CD4-positive, alpha-beta T cell treated with Interleukin-15 for 1 hour (primary cell): ENCODE measurements around the gene CHID1.

ENCODE experiments used
- DNase-seq: peaks from one replicate; pipeline ENCODE4 v3.0.0-alpha.2; 2020

Gene CHID1

GRCh38 chr11:907668-908067, 2.9 kb downstream of the CHID1 start:
- DNase-seq: no peak

DNA sequence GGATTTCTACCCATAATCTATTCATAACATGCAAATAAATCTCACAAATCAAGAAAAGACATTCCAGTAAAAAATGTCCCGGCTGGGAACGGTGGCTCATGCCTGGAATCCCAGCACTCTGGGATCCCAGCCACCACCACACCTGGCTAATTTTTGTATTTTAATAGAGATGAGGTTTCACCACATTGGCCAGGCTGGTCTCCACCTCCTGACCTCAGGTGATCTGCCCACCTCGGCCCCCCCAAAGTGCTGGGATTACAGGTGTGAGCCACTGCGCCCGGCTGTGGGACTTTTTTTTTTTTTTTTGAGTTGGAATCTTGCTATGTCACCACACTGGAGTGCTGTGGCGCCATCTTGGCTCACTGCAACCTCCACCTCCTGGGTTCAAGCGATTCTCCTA, 4.7 kb downstream of the CHID1 start:
- no peak for DNase-seq

GRCh38 chr11:904380-904779, 6.2 kb downstream of the CHID1 start:
- no peak for DNase-seq

- no peak for DNase-seq
Observed at GRCh38 chr11:901452-902061, 9.1 kb downstream of the CHID1 start.

DNA sequence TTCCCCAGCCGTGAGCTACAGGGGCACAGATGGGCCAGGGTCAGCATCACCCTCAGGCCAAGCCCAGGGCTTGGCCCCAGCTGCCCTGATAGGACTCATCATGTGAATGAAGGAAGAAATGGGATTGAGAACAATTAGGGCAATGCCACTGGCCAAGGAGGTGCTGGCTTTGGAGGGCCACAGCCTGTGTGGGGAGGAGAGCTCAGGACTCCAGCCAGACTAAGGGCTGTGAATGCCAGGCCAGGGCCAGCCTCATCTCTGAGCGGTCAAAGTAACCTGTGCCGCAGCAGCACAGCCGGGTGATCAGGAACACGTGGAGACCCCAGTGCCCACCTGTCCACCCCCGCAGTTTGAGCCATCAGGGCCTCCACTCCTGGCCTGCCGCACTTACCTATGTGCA, 10.1 kb downstream of the CHID1 start:
- no peak for DNase-seq

- DNase-seq: no peak
Observed at GRCh38 chr11:899724-900123, 10.9 kb downstream of the CHID1 start.

DNA sequence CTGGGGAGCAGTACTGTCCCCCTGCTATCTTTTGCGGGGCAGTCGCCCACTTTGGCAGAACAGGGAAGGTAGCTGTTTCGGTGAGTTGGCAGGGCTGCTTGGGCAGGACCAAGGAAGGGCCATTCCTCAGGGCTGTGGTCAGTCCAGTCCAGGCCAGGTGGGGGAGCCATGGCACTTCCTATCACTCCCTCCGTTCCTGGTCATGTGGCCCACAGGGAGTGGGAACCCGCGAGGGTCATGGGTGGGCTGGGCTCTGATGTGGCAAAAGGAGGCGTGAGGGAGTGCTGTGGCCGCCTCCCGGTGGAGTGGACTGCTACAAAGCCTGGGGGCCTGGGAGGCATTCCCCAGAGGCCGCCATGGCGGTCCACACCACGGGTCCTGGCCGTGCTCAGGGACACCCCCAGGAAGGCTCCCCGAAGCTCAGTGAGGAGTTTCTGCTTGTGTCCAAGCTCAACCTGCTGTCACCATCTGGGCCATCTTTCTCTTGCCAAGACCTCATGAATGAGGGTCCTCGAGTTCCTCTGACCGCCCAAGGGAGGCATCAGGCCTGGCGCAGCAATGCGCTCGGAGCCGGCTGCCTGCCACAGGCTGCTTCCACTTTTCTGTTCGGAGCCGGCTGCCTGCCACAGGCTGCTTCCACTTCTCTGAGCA, 11.9 kb downstream of the CHID1 start:
- no peak for DNase-seq

GRCh38 chr11:898143-898511, 12.5 kb downstream of the CHID1 start:
- DNase-seq: no peak

DNA sequence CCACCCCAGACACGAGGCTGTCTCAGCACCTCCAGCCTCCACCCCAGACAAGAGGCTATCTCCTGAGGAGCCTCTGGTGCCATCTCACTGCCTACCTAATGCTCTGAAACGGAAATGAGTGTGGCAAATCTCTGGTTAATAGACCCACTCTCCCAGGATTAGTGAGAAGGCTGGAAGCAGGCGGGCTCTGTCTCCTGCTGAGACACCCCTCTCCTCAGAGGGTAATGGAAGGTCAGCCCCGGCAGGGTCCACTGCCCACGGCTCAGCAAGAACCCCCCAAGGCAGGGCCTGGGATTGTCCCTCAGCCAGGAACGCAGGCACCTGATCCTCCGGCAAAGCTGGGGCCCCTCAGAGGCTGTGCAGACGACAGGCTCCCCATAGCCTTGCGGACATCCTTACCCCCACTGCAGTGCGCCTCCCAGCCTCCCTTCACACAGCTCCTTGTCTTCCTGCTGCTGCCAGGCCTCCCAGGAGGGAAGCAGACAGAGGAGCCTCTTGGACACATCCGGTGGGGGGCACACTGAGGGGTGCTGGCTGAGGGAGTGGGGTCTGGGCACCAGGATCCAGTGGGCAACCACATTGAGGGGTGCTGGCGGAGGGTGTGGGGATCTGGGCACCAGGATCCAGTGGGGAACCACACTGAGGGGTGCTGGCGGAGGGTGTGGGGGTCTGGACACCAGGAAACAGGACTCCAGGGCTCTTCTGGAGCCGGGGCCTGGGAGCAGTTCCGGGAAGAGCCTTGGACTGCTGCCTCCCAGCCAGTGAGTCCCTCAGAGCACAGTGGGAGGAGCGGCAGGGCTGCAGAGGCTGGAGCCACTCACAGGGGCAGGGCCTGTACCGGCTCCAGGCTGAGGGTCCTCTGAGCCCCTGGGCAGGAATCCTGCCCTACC, 13.1 kb downstream of the CHID1 start:
- DNase-seq: no peak

DNA sequence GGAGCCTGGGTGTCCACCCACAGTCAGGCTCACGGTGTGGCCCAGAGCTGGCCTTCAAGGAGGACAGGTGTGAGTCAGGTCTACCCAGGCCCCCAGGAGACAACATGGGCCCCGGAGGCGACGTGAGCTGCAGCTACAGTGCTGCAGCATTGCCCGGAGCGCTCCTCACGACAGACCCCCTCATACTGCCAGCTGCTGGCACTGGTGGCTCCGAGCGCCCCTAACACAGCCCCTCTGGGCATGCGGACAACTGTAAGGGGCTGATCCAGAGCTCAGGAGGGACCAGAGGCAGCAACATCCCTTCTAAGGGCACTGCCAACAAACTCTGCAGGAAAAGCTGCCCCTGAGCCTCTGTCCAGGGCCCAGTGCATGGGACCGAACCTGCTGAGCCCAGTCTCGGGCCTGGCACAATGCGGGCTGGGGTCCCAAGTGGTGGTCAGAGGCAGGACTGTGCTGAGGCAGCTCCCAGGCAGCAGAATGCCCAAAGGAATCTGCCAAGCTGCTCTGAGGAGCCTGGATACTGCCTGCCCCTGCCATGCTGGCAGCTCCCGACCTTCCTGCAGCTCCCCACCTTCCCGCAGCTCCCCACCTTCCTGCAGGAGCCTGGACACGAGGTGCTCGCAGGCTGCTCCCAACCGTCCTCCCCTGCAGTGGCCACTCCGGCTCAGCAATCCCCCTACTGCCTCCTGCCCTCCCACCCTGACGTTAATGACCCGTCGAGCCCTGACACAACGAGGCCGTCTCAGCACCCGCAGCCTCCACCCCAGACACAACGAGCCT, 15.1 kb downstream of the CHID1 start:
- DNase-seq: no peak

DNA sequence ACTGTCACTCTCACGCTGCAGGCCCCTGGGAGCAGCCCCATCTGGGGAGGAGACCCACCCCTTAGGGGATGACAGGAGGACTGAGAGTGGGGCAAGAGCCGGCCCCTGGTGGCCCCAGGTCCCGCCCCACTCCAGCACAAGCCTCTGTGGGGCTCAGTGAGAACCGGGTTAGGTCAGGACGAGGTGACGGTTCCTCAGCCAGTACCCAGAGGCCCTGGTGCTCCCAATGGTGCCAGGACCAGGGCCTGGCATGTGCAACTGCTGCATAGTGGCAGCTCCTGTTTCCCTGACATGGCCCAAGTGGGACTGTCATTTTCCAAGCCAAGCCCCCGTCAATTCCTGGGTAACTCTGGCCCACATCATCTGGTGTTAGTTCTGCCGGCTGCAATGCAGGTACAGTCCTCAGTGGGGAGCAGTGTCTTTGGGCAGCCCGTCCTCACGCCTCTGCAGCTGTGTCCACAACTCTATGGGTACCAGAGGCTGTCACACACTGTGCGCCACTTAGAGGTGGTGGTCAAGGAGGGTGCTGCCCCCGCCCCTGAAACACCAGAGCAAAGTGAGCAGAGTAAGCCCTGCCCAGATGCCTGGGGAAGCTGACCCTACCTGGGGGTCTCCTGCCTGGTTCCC, 15.9 kb downstream of the CHID1 start:
- DNase-seq: no peak

- no peak for DNase-seq
Observed at GRCh38 chr11:893008-893654, 17.5 kb downstream of the CHID1 start.

GRCh38 chr11:890794-891540, 19.6 kb downstream of the CHID1 start:
- DNase-seq: no peak

GRCh38 chr11:889687-890475, 20.7 kb downstream of the CHID1 start:
- no peak for DNase-seq

- DNase-seq: no peak
Observed at GRCh38 chr11:889257-889656, 21.4 kb downstream of the CHID1 start.

GRCh38 chr11:888310-889212, 22.0 kb downstream of the CHID1 start:
- no peak for DNase-seq

DNA sequence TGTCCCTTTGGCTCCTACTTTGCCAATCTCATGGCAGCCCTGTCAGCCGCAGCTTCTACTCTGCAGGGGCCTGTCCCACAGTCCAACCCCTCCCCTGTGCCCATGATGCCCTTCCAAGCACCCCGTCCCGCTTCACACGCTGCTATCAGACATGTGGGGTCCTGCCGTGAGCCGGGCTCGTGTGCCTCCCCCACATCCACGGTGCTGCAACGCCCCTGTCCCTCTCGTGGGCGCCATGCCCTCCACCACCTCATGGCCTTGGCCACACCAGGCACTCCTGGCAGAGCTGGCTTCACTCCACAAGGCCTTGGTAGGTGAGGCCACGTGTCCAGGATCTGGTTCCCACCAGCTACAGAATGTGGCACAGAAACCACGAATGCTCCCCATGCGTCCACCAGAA, 23.0 kb downstream of the CHID1 start:
- no peak for DNase-seq

DNA sequence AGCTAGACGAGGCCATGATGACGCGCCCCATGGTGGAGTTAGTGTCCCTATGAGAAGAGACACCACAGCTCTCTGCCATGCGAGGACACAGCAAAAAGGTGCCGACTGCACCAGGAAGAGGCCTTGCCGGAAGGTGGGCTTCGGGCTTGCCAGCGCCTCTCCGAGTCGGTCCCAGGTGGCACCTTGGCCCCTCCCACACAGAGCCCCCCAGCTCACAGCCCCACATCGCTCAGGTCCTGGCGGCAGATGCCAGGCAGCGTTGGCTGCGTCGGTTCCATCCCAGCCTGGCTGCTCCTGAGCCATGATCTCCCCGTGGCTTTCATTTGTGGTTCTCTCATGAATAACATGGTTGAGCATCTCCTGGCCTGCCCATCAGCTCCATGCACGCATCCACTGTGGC, 24.0 kb downstream of the CHID1 start:
- no peak for DNase-seq

DNA sequence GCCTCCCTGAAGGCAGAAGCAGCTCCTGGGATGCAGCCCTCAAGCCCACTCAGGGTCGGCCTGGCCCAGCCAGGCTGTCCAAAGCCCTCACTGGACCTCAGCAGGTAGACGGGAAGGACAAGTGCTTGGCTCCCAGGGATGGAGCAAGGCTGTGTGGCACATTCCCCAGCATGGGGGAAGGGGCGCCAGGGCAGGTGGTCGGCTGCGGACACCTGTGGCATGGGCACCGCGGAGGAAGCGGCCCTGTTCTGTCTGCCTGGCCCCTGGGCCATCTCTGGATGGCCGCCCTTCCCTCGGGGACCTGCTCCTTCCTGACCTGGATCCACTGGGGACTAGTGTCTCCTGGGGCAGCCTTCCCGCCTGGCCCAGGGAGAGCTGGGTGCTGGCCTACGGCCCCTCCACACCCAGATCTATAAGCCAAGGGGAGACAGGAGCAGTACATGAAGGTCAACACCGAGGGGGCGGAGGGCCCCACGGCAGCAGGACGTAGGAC, 26.0 kb downstream of the CHID1 start:
- DNase-seq: no peak
